ENCODE data around the gene VPS26C. TPM values are rescaled to one million over a fixed set of nuclear protein-coding genes. Genes with fewer than 3 reads are reported as not detected.

The VPS26C gene
- total and polyA plus RNA-seq, 2 of the 8 experiments (the other 6 are each of a cell fraction or from before 2014, with no cell fraction given): 43.5 to 71.6 TPM

DNA sequence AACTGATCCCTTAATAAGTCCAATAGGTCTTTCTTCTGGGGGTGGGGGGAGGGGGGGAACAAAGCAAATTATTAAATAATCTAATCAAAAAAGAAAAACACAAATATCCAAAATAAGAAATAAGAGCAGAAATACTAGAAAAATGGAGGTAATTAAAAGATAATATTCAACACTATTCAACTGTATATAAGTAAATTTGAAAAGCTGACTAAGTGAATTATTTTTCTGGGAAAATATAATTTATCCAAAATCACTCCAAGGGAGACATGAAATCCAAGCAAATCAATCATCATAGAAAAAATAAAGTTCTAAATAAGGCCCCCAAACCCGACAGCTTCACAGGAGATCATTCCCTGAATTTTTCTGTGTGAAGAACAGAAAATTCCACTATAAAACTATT is 18.8 kb downstream of the VPS26C start:
- Histone ChIP-seq H4K20me1 (replicated peaks in 1 of 2; ENCODE audit: control insufficient read depth in 1 of 2, insufficient read depth in 2 of 2, low read length in 2 of 2) (peaks cover 4 to 11% of the 10 kb centered on the region in 2 experiments), H3K9ac (replicated peaks in 1 of 4; ENCODE audit: extremely low read depth in 1 of 4, low read depth in 3 of 4, low read length in 3 of 4) (no peak overlapping the region), H3K4ac (replicated peaks; ENCODE audit: insufficient read length, low read depth, low read length) (no peak overlapping the region), H3K27ac (ENCODE audit: low read depth, low read length) (no peak overlapping the region), H3K4me2 (ENCODE audit: insufficient read depth in 1 of 2, low read depth in 2 of 2, low read length in 2 of 2) (no peak overlapping the region), H2AK5ac (ENCODE audit: low read depth, low read length) (no peak overlapping the region), H3K9me3 (ENCODE audit: insufficient read depth in 2 of 2, low read depth in 1 of 2, low read length in 1 of 2) (no peaks in the 10 kb centered on the region), H2AFZ (ENCODE audit: low read length) (no peak overlapping the region), H3K18ac (ENCODE audit: extremely low read depth, low read length) (no peak overlapping the region), H3K27me3 (replicated peaks in 1 of 4; ENCODE audit: control insufficient read depth in 3 of 4, extremely low read depth in 1 of 4, insufficient read depth in 3 of 4, low read length in 3 of 4) (no peaks in the 10 kb centered on the region), H4K8ac (ENCODE audit: extremely low read depth, insufficient read depth, low read length) (no peak overlapping the region), H3K79me1 (ENCODE audit: low read depth, low read length) (peaks cover 17% of the 10 kb centered on the region), H3K23me2 (ENCODE audit: low read depth, low read length) (no peaks in the 10 kb centered on the region), H4K91ac (replicated peaks; ENCODE audit: insufficient read length, low read length) (no peak overlapping the region), H2BK5ac (ENCODE audit: low read depth, low read length) (no peak overlapping the region), H2BK15ac (ENCODE audit: low read length) (no peak overlapping the region), H3K4me3 (ENCODE audit: extremely low read depth in 1 of 4, insufficient read depth in 2 of 4, low read depth in 3 of 4, low read length in 4 of 4) (no peak overlapping the region), H3K23ac (ENCODE audit: insufficient read length) (no peak overlapping the region), H4K5ac (ENCODE audit: insufficient read length, low read depth, low read length) (no peak overlapping the region), H3K14ac (ENCODE audit: insufficient read length) (no peak overlapping the region), H3K56ac (replicated peaks; ENCODE audit: insufficient read length, low read depth, low read length) (no peak overlapping the region), H2BK120ac (replicated peaks; ENCODE audit: low read depth, low read length) (no peak overlapping the region), H3K4me1 (replicated peaks in 1 of 4; ENCODE audit: control insufficient read depth in 3 of 4, insufficient read depth in 4 of 4, low read length in 3 of 4) (peaks cover 5 to 8% (median 7%) of the 10 kb centered on the region in 4 experiments), H3K36me3 (ENCODE audit: control insufficient read depth in 2 of 4, insufficient read depth in 4 of 4, low read length in 3 of 4) (no peaks in the 10 kb centered on the region), H2BK20ac (ENCODE audit: low read length) (no peak overlapping the region), H3K79me2 (ENCODE audit: control insufficient read depth in 1 of 2, insufficient read depth in 2 of 2, low read length in 2 of 2) (peaks cover 3 to 99% of the 10 kb centered on the region in 2 experiments; a peak in 3 of 4 replicates), H2BK12ac (ENCODE audit: low read depth, low read length) (no peak overlapping the region)
- CTCF ChIA-PET (ENCODE audit: partially characterized antibody): no interaction called here
- FAIRE-seq (no peak), DNase-seq (ENCODE audit: low read depth in 1 of 2, low spot score in 2 of 2) (no peak)
- POLR2A ChIA-PET (ENCODE audit: partially characterized antibody): interaction anchor here (0.7 kb wide), 1 partner anchor 15 kb away, joined by 3 read pairs; no protein-coding TSS in a partner anchor
- TF ChIP-seq HDAC2 (IDR thresholded peaks at IDR 0.05; ENCODE audit: borderline replicate concordance in 1 of 2, low read depth in 2 of 2, low read length in 2 of 2) (no peak), TEAD4 (IDR thresholded peaks at IDR 0.05; ENCODE audit: low read depth, low read length) (no peak), ZNF274 (IDR thresholded peaks at IDR 0.05; ENCODE audit: borderline replicate concordance, extremely low read depth, low read length) (no peak), CHD2 (IDR thresholded peaks at IDR 0.05; ENCODE audit: low read length) (no peak), POLR2AphosphoS5 (IDR thresholded peaks at IDR 0.05; ENCODE audit: low read depth, low read length) (no peak)
- TF ChIP-seq, protein P1, sequence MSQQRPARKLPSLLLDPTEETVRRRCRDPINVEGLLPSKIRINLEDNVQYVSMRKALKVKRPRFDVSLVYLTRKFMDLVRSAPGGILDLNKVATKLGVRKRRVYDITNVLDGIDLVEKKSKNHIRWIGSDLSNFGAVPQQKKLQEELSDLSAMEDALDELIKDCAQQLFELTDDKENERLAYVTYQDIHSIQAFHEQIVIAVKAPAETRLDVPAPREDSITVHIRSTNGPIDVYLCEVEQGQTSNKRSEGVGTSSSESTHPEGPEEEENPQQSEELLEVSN (IDR thresholded peaks at IDR 0.05): no peak
- 89% methylated on average over 1 of the region's 1 CpG; no CpG with 5 or more reads in 1 of the 2 experiments for WGBS, 2 experiments (ENCODE audit: extremely low coverage in 1 of 2, insufficient coverage in 1 of 2, insufficient read length in 1 of 2, insufficient replicate concordance in 2 of 2, low coverage in 1 of 2, low lambda C conversion rate in 2 of 2, missing lambda C conversion rate in 1 of 2)
